NCI-H2029 treated with DMSO at 0.1 percent for 48 hours (cell line): ENCODE results near the gene NDUFA12.

Experiments used
- DNase-seq: peaks from one replicate; lab custom pipeline; 2025; lab: John Stamatoyannopoulos, UW

The NDUFA12 gene

GRCh38 chr12:94980577-94980976, 22.9 kb downstream of the NDUFA12 start:
- no peak for DNase-seq

DNA sequence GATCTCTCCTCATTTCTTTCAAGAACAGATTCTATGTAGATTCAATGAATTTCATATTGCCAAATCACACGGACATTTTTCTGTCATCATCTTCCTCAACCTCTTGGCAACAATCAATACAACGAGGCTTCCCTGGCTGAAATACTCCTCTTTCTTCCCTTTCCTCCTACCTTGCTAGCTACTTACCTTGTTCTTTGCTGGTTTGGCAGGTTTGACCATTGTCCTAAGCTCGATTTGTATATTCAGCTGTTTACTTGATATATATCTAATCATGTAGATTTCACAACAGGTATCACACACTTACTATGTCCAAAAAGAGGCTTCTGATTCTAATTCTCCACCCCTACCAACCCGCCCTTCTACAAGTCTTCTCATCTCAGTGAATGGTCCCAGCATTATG, 23.6 kb downstream of the NDUFA12 start:
- DNase-seq = no peak

- no peak for DNase-seq
Observed at GRCh38 chr12:94977766-94978468, 25.6 kb downstream of the NDUFA12 start.

- no peak for DNase-seq
Observed at GRCh38 chr12:94973221-94973620, 30.3 kb downstream of the NDUFA12 start.

DNA sequence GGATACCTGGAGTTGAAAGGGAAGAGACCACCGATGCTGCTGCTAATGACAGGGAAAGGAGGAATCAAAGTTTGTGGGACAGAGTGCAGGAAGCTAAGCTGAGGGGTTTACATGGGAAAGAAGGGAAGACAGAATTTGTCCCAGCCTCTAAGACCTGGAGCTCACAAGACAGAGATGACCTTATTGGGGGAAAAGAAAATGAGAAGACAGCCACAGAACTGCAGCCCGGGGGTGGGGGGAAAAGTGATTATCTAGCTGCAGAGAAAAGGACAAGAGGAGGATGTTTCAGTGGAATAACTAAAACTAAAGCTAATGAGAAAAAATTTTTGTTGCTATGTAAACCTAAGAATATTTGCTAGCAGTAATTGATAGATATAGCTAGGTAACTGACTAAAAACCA, 30.7 kb downstream of the NDUFA12 start:
- DNase-seq = no peak

DNA sequence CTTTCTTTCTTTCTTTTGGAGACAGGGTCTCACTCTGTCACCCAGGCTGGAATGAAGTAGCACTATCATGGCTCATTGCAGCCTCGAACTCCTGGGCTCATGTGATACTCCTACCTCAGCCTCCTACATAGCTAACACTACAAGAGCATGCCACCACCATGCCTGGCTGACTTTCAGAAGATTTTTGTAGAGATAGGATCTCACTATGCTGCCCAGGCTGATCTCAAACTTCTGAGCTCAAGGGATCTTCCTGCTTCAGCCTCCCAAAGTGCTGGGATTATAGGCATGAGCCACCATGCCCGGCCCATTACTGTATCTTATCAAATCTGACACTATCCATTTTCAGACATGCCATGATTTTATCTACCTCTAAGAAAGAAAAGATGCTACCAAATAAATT, 31.6 kb downstream of the NDUFA12 start:
- DNase-seq = no peak

- no peak for DNase-seq
Observed at GRCh38 chr12:94970560-94970959, 32.9 kb downstream of the NDUFA12 start.

GRCh38 chr12:94969424-94969823, 34.1 kb downstream of the NDUFA12 start:
- no peak for DNase-seq

GRCh38 chr12:94965982-94966630, 37.4 kb downstream of the NDUFA12 start:
- no peak for DNase-seq

- no peak for DNase-seq
Observed at GRCh38 chr12:94963649-94964048, 39.8 kb downstream of the NDUFA12 start.

DNA sequence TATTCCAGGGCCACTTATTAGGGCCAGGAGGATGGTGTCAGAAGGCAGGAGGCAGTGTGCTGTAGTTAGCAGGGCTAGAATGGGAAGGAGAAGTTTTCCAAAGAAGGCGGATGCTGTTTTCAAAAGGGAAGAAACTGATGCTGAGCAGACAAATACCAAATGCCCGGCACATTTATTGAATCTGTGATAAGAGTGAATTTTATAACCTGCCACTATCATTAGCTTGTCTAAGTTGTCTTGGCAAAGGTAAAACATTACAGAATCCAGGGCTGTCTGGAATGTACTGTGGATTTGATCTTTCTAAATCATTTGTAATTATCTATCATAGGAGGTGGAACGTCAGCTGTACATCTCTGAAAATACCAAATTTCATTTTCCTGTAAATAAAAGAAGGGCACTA, 40.8 kb downstream of the NDUFA12 start:
- no peak for DNase-seq

- no peak for DNase-seq
Observed at GRCh38 chr12:94961911-94962310, 41.6 kb downstream of the NDUFA12 start.

GRCh38 chr12:94961256-94961824, 42.2 kb downstream of the NDUFA12 start:
- DNase-seq = no peak

DNA sequence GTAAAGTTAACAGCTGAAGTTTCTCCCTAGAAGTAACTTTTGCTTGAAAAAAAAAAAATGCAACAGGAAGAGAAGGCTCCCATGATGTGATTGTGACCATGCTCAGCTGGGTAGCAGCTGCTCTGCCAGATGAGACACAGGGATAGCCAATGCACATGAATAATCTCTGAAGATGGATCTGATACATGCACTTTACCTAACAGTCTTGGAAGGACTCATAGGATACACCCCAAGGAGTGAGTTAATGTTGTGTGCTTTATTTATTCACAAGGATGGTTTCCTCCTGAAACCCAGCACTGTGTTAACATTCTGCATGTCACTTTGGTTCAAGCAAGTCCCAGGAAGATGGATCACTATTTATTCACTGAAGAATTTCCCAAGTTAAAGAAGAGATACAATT, 46.5 kb downstream of the NDUFA12 start:
- no peak for DNase-seq

- DNase-seq = no peak
Observed at GRCh38 chr12:94954948-94955592, 48.4 kb downstream of the NDUFA12 start.

GRCh38 chr12:94954029-94954685, 49.3 kb downstream of the NDUFA12 start:
- no peak for DNase-seq

DNA sequence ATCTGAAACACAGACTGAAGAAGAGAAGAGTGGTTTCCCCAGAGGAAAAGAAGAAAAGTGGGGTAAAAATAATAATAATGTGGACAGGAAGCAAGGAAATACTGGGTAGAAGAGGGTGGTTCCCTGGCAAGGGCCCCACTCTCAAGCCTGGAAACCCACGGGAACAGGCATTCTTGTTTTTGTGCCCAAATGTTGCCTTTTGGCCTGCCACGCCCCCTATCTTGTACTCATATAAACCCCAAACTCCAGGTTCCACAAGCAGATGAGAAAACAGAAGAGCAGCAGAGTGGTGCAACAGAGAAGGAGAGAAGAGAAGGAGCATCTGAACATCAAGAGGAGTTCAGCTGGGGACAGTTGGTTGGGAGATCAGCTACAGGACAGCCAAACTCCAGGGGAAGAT, 51.2 kb downstream of the NDUFA12 start:
- no peak for DNase-seq

DNA sequence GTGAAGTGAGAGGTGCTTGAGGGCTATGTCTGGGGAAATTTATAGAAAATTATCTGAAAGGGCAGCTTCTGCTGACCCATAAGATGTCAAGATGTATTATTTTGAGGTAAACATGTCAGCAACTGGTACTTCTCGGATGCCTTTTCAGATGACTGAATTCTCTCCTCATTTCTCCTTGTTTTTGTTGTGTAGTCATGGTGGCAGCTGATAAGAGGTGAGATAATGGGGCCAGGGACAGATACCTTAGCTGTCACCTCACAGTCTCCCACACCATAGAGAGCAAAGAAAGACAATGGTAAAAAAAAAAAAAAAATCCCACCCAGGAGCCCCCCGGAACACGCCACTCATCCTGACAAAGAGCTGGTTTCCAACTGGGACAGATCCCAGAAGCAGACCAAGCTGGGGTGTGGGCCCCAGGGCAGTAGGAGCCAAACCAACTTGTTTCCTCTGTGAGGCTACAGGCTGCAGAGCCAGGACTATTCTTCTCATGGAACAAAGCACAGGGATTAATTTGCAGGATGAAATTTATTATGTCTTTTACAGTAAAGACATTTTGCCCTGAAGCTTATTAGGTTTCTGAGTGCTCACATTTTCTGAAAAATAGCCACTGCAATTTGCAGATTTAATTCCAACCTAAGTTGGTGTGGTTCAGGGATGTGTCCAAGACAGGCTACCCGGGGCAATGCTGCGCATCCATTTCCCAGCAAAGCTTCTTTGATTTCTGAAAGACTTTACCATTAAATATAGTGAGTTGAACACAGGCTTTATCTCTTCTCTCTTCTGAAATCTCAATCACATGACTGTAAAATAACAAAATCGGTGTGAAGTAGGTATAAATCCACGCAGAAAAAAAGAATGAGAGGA, 52.2 kb downstream of the NDUFA12 start:
- no peak for DNase-seq

- DNase-seq = no peak
Observed at GRCh38 chr12:94948232-94948810, 55.2 kb downstream of the NDUFA12 start.

GRCh38 chr12:94942663-94943062, 60.8 kb downstream of the NDUFA12 start:
- DNase-seq = no peak

GRCh38 chr12:94941440-94941862, 62.0 kb downstream of the NDUFA12 start:
- peak; percentile 61 for DNase-seq
